IPS-NIHi7 (cell line): ENCODE results near the gene VWA3A.
"Not testable (repeated sequence)": the region's sequence is repeated elsewhere in the genome, so short reads cannot be mapped to it uniquely, and the experiment has no call there.

Experiments used
- DNase-seq: peaks from one replicate; pipeline ENCODE4 v3.0.0; 2012; ENCODE audit warnings: mixed read lengths; ENCODE audit errors: extremely low spot score

VWA3A gene

DNA sequence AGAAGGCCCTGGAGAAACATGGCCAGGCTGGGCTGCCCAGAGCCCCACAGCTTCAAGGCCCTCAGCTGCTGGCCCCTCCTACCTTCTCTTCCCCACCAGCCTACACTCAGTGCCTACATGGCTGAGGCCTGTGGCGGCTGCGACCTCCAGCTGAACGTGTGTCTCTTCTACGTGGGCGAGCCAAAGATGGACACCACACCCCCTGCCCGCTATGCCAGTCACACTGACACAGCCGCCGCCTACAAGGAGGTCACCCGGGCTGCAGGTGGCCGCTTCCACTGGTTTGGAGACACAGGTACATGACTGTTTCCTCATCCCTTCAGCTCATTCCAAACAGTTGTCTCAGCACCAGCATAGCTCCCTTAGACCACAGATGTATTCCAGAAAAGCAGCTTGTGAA is 40.5 kb downstream of the VWA3A start:
- no peak for DNase-seq

DNA sequence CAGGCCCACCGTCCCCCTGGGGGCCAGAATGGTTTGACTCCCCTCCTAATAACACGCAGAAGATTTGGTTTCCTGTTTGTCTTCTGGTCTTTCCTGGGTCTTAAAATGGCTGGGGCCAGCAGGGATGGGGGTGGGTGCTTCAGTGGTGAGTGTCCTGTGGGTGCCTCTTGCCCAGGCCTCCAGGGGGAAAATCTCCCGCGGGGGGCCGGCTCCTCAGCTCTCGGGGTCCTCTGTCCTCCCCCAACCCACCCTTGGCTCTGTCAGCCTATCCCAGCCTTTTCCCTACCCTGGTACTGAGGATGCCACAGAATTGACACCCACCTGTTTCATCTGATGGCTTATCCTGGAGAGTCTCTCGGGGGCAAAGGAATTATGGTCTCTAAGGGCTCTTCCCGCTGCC is 46.1 kb downstream of the VWA3A start:
- DNase-seq: no peak

DNA sequence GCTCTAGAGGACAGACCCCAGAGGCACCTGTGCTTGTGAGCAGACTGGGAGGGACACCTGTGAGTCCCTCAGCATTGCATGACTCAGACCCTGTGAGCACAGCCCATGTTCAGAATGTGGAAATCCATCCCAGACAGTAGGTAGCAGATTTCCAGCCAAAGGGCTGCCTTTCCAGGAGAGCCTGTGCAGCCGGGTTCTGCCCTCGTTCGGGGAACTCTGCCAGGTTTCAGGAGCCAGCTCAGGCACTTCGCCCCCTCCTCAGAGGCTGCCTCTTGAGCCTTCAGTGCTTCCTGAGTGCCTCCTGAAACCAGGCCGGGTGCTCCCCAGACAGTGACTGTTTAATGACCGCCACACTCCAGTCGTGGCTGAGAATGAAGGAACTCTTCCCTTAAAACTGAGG is 46.7 kb downstream of the VWA3A start:
- no peak for DNase-seq

DNA sequence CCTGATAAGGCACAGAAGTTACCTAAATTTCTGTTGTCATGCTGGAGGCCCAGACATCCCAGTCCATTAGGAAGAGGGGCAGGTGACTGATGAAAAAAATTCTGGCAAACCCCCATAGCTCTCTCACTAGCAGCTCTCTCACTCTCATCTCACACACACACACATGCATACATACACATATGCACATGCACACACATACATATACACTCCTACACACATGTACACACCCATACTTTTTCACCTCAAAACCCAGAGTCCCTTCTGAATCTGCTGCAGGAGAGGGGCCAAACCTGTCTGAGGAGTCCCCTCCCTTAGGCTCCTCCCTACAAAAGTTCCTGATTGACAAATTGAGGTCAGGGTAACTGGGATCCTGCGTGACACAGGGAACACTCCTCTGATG is 47.4 kb downstream of the VWA3A start:
- no peak for DNase-seq

DNA sequence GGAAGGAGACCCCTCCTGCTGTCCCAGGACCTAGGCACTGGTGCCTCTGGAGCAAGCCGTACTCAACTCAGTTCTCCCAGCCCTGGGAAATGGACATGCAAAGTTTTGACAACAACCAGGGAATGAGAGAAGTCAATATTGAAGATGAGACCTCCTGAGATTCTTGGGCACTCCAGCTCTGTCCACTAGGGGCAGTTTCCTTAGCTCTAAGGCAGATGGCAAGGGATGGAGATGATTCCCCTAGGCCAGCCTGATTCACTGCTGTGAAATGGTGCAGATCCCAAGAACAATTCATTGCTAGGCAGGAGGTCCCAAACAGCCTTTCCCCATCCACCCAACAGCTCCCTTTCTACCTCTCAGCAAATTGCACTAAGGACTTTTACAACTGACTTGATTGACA is 49.4 kb downstream of the VWA3A start:
- DNase-seq: peak; percentile 79

DNA sequence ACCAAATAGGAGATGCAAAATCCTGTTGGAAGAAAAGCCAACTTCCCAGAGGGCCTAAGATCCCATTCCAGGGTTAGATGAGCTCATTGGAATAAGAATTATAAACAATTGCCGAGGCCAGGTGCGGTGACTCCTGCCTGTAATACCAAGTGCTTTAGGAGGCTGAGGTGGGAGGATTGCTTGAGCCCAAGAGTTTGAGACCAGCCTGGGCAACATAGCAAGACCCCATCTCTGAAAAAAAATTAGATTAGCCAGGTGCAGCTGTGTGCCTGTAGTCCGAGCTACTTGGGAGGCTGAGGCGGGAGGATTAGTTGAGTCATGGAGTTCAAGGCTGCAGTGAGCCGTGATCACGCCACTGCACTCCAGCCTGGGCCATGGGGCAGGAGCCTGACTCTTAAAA is 52.2 kb downstream of the VWA3A start:
- no peak for DNase-seq

DNA sequence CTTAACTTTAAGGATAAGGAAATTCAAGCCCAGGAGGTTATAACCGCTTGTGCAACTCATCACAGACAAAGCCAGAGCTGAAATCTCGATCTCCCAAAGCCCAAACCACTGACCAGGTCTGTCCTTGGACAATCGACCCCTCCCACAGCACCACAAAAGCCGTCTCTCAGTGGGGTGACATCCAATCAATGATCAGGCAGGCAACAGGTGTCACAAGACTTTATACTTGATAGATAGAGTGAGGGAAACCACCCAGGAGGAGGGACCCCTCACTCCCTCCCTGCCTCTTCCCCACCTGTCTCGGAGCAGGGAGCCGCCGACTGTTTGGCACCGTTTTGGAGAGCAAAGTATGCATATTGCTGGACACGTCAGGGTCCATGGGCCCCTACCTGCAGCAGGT is 55.5 kb downstream of the VWA3A start:
- DNase-seq: no peak

DNA sequence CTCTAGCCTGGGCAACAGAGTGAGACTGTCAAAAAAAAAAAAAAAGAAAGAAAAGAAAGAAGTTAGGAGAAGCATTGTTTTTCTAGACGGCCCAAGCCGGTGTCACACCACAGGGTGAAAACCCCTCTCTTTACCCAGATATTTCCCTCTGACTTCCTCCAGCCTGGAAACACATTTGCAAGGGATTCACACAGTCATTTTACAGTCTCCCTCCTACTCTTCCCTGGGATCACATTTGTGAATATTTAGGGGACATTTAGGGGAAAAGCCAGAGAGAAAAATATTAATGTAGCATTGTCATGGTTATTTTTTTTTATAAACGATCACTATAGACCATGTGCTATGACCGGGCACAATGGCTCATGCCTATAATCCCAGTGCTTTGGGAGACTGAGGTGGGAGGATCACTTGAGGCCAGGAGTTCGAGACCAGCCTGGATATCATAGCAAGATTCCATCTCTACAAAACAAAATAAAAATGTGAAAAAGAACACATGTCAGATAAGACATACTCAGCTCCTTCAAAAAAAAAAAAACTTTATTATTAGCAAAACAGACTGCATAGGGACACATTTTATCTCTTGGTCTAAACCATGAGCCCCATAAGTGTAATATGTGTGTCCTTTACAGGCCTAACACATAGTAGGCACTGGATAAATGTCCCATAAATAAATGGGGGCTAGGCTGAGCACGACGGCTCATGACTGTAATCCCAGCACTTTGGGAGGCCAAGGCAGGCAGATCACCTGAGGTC is 59.1 kb downstream of the VWA3A start:
- no peak for DNase-seq

DNA sequence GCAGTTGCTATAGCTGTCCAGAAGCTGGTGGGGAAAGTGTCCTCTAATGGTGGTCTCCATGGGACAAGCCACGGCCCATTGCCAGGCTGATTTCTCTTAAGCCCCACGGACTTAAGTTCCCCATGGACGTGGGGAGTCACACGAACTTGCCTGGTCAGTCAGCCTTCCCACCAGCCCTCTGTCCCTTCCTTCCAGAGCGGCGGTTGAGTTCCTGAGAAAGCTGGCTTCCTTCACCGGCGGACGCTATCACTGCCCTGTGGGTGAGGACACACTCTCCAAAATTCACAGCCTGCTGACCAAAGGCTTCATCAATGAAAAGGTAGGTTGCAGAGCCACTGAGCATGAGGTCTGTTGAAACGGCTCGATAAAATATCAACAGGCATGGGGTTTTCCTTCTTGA is 60.0 kb downstream of the VWA3A start:
- no peak for DNase-seq

DNA sequence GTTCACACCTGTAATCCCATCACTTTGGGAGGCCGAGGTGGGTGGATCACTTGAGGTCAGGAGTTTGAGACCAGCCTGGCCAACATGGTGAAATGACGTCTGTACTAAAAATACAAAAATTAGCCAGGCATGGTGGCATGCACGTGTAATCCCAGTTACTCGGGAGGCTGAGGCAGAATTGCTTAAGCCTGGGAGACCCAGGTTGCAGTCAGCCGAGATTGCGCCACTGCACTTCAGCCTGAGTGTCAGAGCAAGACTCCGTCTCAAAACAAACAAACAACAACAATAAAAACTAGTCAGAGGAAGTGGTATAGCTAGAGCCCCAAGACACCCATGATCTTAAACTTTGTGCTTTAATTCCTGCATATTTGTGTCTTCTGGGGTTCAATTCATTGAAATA is 60.7 kb downstream of the VWA3A start:
- DNase-seq: not testable (repeated sequence)

DNA sequence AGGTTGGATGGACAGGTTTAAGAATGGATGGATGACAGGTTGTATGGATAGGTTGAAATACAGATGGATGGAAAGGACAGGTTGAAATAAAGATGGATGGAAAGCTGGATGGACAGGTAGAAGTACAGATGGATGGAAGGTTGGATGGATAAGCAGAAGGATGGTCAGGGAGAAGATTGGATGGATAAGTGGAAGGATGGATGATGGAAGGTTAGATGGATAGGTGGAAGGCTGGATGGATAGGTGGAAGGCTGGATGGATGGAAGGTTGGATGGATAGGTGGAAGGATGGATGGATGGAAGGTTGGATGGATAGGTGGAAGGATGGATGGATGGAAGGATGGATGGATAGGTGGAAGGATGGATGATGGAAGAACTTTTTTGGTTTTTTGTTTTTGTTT is 69.1 kb downstream of the VWA3A start:
- DNase-seq: no peak

DNA sequence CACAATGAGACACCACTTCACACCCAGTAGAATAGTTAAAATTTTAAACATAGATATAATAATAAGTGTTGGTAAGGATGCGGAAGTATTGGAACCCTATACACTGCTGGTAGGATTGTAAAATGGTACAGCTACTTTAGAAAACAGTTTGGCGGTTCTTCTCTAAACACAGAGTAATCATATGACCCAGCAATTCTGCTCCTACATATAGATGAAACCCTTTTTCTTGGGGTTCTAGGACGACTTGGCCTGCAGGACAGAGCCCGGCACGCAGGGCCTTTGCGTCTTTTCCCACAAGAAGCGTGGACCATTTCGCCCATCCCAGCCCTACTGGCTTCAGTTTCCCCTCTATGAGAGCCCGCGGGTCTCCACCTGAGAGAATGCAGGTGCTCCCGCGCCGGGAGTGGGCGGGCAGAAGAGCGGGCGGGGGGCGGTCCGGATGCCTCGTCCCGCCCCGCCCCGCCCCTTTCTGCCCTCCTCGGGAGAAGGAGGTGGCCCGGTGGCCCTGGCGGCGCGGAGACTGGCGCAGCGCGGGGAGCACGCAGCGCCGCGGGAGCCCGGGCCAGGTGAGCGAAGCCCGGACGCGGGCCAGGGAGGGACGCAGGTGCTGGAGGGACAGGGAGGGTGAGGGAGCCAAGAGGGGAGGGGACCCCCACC is 69.8 kb downstream of the VWA3A start, which contains the start of gene SDR42E2:
TSS of gene SDR42E2 (plus strand) at position 508 of the 657 bp plus-strand sequence. CDS start 3,077 bp downstream, outside the sequence.
- DNase-seq: peak; percentile 99

DNA sequence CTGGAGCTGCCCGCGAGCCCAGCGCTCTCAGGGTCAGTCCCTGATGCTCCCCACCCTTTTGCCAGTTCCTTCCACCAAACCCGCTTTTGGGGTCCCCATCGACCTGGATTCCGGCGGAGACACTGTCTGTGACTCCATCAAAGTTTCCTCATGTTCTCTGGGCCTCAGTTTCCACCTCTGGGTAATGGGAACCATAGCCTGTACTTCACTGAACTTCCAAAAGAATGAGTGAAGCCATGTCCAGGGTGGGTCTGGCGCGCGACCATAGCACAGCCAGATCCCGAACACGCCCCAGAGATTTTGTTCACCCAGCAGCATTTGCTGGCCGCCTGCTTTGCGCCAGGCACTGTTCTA is 70.3 kb downstream of the VWA3A start:
- DNase-seq: no peak

DNA sequence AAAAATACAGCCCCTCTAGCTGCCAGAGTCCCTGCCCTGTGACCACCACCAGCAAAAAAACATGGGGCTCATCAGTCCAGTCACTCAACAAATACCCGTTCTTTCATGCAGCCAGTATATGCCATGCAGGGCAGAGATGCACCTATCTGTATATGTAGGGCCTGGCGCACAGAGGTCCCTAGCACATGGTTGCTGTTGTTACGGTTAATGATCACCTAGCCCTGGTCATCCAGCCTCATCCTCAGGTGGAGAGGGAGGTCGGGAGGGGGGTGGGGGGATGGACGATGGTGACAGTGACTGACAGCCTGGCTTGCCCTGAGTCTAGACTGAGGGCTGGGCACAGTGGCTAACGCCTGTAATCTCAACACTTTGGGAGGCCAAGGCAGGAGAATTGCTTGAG is 71.5 kb downstream of the VWA3A start:
- DNase-seq: peak; percentile 9

DNA sequence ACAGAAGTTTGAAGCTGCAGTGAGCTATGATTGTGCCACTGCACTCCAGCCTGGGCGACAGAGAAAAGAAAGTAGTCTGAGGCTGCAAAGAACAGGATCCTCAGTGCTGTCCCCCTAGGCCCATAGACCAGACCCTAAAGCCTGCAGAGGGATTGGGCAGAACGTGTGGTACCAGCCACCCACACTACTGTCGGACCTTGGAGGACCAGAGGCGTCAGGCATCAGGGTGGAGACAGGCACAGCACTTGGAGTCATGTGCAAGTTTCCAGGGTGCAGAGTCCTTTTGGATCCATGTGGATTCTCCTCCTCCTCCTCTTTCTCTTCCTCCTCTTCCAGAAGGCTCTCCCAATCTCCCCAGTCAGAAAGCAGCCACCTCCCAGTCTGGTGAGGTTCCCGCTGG is 72.1 kb downstream of the VWA3A start:
- no peak for DNase-seq

DNA sequence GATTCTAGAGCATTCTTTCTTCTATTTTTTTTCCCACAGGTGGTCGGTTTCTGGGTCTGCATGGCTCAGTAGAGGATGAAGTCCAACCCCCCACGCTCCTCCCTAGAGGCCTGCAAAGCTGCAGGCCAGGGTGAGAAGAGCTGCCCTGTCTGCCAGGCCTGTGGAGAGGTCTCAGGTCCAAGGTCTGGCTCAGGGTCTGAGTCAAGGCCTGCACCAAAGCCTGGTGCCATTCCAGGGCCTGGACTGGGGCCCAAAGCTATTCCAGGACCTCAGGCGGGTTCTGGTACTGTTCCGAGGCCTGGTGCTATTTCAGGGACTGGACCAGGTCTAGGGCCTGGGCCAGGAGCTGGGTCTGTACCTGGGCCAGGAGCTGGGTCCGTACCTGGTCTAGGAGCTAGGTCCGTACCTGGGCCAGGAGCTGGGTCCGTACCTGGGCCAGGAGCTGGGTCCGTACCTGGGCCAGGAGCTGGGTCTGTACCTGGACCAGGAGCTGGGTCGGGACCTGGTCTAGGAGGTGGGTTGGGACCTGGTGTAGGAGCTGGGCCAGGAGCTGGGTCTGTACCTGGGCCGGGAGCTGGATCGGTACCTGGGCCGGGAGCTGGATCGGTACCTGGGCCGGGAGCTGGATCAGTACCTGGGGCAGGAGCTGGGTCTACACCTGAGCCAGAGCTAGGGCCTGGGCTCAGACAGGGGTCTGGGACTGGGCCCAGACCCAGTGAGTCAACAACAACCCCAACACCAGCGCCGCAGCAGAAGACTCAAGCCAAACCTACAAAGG is 73.4 kb downstream of the VWA3A start:
- DNase-seq: no peak

DNA sequence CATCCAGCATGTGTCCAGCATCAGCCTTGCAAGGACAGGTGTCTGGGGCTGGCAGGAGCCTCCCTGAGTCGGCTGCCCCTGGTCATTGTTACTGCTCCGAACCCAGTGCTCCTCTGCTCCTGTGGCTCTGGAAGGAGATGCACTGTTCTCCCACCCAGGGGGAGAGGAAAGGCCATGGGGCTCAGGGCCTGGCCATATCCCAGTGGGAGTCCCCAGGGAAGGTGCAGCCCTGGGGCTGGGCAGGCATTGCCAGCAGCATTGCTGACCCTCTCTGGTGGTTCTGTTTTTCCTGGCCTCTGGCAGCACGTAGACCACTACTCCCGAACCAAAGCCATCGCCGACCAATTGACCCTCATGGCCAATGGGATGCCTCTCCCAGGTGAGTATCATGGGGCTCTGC is 79.6 kb downstream of the VWA3A start:
- no peak for DNase-seq

DNA sequence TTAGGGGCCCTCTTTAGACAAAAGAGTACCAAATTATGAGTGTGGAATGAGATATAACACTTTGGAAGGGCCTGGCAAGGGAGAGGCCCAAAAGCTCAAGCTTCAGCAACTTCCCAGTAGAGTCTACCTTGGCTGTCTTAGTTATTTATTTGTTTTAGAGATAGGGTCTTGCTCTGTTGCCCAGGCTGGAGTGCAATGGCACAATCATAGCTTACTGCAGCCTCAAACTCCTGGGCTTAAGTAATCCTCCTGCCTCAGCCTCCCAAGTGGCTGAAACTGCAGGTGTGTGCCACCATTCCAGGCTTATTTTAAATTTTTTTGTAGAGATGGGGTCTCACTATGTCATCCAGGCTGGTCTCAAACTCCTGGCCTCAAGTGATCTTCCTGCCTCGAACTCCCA is 80.3 kb downstream of the VWA3A start:
- DNase-seq: not testable (repeated sequence)

DNA sequence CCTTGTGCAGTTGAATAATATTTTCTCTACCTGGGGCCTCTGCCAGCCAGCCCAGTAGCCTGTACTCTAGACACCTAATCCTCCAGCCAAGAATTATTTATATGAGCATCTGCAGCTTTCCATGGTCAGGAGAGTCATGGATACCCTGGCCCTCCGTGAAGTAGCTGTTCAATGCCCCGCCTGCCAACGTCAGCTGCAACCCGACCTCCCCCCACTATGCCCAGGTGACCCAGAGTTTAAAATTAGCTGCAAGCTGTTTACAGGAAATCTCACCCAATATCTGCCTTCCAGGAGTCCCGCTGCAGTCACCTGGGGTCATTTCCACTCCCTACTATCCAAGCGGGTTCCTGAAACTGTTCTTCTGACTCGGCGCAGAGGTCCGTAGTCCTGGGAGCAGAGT is 82.3 kb downstream of the VWA3A start:
- DNase-seq: no peak

DNA sequence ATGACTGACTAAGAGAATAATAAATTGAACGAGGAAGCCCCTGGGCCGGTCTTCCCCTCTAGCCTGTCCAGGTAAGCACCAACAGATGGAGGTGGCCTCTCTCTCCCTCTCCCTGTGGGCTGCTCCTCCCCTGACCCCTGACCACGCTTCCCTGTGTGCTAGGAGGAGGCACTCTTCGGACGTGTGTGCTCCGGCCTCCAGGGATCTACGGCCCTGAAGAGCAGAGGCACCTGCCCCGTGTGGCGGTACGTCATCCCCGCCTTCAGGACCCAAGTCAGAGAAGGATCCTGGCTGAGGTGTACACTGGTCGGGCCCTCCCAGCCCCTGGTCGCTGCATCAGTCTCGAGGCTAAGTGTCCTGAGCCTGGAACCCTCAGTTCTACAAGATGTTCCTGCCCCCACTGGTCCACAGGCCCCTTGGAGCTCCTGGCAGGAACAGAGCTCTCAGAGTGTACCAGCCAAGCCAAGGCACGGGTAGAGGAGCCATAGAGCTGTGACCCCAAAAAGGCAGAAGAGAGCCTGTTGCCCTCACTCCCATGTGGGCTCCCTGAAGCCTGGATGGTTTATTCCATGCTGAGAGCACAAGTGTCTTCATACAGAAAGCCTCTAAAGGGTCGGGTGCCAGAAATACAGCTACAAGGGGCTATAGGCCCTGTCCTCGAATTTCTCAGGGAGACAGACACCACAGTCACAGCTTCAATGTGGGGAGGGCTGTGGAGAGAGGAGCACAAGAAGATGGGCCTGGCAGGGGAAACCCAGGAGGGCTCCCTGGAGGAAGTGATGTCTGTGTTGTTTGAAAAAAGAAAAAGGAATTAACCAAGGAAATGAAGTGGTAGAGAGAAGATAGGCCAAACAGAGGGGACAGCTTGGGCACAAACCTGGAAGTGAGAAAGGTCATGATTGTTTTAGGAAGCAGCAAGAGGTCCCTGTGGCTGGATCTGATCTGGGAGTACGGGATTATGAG is 85.9 kb downstream of the VWA3A start:
- DNase-seq: no peak

DNA sequence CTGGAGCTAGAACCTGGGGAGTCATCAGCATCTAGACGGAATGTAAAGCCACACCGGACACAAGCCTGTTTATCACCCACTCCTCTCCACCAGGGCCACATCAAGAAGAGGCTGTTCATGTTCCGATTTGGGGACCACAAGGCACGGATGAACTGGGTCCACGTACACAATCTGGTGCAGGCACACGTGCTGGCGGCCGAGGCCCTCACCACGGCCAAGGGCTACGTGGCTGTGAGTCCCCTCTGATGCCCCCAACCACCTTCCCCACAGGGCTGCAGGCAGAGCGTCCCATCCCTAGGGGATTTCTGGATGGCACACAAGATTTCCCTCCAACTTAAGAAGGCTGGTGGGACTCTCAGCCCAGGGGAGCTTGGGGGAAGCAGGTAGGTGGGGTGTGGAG is 89.1 kb downstream of the VWA3A start:
- DNase-seq: no peak

DNA sequence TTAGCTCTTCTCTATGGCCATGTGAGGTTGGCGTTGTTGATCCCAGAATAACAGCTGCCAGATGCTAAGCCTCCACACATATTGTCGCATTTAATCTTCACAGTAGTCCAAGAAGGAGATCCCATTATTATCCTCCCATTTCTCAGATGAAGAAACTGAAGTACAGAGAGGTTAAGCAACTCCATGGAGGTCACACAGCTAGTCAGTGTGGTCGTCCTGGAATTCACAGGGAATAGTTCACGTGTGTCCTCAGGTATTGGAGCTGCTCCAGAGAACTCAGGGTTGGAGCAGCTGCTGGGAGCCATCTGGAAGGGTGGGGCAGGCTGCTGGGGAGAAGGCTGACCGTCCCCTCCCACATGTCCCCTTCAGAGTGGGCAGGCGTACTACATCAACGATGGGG is 89.5 kb downstream of the VWA3A start:
- no peak for DNase-seq
